Sciatic nerve (tissue), 2 donors: ENCODE results near the gene SV2C. TPM values are rescaled to one million over a fixed set of nuclear protein-coding genes. Genes with fewer than 3 reads are reported as not detected.

Experiments used
- ATAC-seq: fragments of 200-7000 bp; cut with Tn5 transposase; one replicate; pipeline ENCODE4 v1.9.1; 2020; ENCODE audit warnings: mild to moderate bottlenecking, moderate library complexity
- DNase-seq: peaks from one replicate; pipeline ENCODE4 v3.0.0-alpha.2; 2020; ENCODE audit warnings: low spot score
- intact Hi-C: fragments of 100-400 bp; cut with DNase I; formaldehyde crosslinking; loops from one replicate; pipeline ENCODE4 v1.14.2; 2022
- total RNA-seq: library from RNA; stranded (reverse); fragmentation: NEBNext Ultra II Directional; extraction: Animal tissue kit (Norgen Biotek cat#: 25700); gene quantifications from one replicate; pipeline ENCODE4 v1.2.1, GENCODE V29; 2021
- donor health status: DM: no; HTN: no; CAD: no.
- donor health status: DM: no; HTN: no; CAD: no.

SV2C gene
- total RNA-seq, 1 donor from 2014 or later = 4.9 TPM

DNA sequence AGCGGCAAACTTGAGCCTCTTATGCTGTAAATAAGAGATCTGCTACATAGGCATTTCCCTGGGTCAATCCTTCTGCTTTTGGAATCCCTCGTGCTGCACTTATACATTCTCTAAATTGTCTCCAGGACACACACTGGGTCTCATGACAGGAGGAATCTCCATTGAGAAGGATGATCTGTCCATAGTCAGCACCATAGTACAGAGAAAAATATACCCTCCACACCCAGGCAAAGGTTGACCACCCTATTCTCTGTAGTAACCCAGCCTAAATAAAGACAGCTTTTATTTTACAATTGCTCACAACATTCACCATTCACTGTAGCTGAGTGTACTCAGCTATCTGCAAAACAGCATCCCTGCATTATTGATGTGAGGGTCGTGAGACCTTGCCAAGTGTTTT is 111.2 kb downstream of the SV2C start:
- intact Hi-C loops = no loop called here
- DNase-seq = no peak
- ATAC-seq = no peak

DNA sequence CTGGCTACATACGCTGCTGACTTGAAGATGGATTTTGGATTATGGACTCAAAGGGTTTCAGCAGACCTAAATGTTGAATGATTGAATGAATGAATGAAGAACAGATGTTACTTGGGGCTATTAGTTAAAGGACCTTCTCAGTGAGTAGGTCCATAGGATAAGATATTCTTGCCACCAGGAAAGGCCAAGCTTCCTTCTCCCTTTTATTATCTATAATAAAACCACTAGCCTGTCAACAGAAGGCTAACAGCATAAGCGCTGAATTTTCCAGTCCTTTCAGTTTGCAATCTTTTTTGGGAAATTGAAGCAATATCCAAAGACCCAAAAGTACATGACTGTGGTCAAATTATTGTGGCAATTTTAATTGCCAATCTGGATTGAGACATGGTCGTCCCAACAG is 113.3 kb downstream of the SV2C start:
- DNase-seq = no peak
- ATAC-seq = no peak
- intact Hi-C loops = no loop called here

DNA sequence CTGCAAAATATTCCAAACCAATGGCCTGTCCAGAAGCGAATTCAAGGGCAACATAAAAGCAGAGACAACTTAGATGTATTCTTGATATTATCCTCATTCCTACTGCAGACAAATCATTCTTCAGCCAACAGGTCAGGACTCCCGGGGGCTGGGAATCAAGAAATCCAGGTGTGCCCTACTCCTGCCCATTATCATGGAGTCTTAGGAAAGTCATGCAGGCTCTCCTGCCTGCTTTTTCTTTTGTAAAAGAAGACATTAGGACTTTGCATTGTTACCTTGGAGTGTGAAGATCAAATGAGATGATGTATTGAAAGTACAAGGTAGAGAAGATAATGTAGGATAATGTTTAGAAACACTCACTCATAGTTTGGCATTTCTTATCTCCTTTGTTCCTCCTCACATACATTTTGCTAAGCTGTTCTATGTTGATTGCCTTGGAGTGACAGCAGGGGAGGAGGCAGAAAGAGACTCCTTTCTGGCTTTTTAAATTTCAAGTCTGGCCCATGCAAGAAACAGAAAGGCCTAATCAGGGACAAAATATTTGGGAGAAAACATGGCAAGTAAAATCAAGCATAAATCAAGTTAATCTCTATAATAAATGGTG is 113.8 kb downstream of the SV2C start:
- intact Hi-C loops = no loop called here
- DNase-seq = no peak
- no peak for ATAC-seq

DNA sequence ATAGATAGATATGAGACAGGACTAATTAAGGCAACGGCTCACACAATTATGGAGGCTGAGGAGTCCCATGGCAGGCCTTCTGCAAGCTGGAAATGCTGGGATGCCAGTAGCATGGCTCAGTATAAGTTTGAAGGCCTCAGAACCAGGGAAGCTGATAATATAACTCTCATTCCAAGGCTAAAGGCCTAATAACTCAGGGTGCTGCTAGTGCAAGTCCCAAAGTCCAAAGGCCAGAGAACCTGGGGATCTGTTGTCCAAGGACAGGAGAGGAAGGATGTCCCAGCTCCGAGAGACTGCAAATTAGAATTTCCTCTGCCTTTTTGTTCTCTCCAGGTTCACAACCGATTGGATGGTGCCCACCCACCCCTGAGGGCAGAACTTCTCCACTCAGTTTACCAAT is 114.5 kb downstream of the SV2C start:
- ATAC-seq (no peak), DNase-seq (no peak)
- intact Hi-C loops = no loop called here

DNA sequence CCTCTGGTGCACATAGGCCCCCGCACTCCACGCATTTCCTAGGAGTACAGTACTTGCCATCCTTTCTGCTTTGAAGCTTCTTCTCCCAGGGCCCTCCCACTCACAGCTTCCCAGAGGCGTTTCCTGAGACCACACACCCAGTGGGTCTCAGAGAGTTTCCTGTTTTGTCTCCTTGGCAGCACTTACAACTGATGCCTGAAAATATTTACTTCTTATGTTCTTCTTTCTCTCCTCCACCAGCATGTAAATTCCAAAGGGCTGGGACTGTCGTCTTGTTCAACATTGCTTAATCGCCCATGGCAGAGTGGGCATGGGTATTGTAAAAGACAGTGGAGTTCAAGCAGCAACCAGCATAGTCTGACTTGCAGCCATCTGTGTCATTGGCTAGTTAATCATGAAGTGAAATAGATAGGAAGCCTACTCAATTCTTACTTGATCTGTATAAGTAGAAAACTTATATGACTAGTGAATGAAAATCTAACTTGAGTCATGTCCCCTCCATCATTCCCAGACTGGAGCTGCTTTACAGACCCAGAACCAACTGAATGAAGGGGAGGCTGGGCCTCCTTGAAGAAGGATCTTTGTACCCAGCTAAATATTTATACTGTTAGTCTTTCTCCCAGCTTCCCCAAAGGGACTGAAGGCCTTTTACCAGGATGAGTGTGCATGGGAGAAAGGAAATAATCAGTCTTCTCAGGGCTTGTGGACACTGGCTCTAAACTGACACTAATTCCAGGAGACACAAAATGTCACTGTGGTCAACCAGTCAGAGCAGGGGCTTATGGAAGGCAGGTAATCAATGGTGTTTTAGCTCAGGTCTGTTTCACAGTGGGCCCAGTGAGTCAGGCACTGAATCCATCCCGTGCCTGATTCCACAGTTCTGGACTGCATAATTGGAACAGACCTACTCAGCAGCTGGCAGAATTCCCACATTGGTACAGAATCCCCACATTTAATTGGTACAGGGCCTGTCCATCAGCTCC is 116.4 kb downstream of the SV2C start:
- intact Hi-C loops = no loop called here
- ATAC-seq (no peak), DNase-seq (no peak)

DNA sequence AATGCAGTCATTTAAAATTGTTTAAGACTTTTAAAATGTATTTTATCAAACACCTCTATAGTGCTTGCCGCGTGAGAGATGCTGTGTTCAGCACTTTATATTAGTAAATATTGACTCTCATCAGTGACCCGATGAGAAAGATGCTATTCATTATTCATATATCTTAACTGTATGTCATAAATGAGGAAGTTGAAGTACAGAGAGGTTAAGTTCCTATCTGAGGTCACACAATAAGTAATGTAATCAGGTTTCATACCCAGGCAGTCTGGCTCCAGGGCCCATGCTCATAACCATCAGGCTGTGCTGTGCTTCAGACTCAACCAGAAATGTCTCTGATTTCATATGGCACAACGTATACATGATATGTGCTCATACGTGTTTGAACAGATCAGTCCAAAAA is 119.0 kb downstream of the SV2C start:
- DNase-seq = no peak
- no peak for ATAC-seq
- intact Hi-C loops = no loop called here

DNA sequence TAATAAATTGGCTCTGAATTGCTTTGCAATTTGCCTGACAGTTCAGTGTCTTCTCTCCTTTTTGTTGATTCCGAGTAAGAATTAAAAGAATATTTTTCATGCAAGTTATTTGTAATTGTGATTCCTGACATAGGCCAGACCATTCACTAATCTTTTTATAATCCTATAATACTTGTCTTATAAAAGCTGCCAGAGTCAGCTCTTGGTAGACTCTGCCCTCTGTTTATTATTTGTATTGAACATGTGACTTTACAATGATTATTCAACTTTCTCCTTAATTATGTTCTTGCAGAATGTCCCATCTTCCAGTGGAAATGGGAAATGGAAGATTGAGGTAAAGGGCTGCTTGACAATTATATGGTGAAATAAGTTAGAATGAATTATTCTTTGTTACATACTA is 121.0 kb downstream of the SV2C start:
- DNase-seq (no peak), ATAC-seq (no peak)
- intact Hi-C loops = no loop called here

DNA sequence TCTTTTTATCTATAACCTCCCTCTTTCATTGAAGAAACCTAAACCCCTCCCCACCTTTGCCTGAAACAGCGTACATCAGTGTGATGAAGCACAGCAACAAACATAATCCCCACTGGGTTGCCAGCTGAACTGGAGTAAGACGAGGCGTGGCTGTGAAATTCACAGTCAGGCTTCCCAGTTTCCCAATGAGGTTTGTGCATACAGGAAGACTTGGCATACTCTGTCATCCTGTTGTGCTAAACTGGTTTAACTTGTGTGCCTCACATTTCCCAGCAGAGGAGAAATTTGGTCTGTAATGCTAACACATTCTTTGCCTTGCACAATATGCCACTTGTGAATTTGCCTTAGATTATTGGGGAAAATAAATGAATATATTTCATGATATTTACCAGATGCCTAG is 121.5 kb downstream of the SV2C start:
- DNase-seq = no peak
- intact Hi-C loops = no loop called here
- ATAC-seq = no peak

DNA sequence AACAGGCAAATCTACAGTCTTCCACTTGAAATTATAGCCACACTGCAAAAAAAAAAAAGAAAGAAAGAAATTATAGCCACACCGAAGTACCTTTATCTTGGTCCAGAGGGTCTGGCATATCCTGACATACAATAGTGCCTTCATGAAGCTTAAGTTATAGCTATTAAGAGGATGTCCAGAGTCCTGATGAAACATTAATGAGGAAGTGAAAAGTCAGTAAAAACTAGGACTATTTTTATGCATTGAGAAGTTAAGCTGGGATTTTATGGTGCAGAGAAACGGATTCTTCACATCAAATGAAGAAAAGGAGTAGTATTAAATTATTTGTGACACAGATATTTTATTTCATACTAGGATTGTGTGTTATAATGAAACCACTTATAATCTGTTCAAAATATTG is 123.9 kb downstream of the SV2C start:
- ATAC-seq (no peak), DNase-seq (no peak)
- intact Hi-C loops = no loop called here

DNA sequence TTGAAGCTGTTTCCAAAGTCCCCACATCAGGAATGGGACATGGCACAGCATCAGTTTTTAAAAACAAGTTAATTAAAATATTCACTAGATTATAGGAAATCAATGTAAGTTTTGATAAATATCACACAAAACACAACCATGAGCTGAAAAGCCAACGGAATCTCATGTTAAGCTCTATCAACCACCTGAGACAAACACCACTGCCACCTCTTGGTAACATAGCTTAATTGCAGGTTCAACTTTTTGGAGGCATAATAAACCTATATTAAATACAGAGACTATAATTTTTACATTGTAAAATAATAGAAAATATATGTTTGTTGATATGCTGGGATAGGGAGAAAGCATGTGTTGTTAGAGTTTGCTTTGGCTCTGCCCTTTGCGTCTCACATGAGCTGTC is 126.1 kb downstream of the SV2C start:
- ATAC-seq (no peak), DNase-seq (no peak)
- intact Hi-C loops = no loop called here

DNA sequence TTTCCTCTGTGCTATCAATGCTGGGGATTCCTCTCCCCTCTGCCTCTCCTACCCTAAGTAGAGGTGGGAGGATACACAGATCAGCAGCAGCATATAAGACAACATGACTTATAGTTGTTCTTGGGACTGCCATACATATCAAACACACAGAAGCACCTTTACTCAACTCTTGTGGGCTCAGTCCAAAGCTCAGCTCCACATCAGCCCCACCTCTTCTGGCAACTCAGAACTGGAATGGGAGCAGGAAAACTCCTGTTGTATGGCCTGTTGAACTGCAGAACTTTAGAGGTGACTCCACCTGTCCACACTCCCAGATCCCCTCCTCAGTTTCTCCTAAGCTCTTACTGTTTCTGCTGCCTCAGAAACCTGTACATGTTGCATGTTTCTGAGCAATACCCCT is 127.8 kb downstream of the SV2C start:
- no peak for ATAC-seq

DNA sequence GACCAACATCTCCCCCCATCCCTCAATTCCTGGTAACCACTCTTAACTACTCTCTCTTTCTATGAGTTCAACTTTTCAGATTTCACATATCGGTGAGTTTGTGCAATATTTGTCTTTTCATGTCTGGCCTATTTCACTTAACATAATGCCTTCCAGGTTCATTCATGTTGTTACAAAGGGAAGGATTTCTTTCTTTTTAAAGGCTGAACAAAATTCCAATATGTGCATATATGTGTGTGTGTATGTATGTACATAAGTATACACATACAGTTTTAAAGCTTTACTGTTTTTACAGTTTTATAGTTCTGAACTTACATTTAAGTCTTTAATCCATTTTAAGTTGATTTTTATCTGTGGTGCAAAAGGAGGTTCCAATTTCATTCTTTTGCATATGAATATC is 130.7 kb downstream of the SV2C start:
- intact Hi-C loops = no loop called here
- ATAC-seq (no peak), DNase-seq (no peak)

More for the DNA sequence above, 127.8 kb downstream of the SV2C start:
- intact Hi-C loops = no loop called here
- no peak for DNase-seq

DNA sequence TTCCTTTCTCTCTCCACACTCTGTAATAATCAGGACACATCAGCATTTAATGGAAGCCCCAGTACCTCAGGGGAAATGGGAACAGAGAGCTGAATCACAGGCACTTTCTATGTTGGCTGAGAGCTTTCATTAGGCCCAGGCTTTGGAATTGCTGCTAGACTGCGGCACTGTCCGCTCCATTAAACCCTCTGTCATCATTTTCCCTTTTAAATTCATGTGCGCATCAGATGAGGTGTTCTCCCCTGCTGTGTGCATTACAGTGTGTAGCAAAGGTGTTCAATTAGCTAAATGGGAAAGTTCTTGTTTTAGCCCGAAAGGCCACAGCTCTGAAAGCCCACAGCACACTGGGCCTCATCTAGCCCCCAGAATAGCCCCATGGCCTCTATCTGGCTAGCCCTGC is 133.6 kb downstream of the SV2C start:
- intact Hi-C loops = no loop called here
- ATAC-seq = no peak
- DNase-seq = no peak

DNA sequence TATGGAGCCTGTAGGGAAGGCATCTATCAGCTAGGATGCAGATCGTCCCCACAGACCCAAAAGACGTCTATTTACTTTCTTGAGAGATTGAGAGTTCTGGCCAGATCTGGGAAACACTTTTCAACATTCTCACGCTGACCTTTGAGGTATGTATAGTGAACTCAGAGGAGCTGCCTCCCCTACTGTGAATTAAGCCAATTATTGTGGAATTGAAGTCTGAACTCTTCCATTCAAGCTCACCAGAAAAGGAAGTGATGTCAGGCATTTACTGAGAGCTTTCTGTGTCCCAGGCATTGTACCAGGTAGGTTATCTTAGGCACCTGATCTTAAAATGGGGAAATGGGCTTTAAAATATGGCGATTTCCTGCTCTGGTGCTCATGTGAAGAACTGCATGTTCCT is 136.5 kb downstream of the SV2C start:
- intact Hi-C loops = no loop called here
- DNase-seq (no peak), ATAC-seq (no peak)

DNA sequence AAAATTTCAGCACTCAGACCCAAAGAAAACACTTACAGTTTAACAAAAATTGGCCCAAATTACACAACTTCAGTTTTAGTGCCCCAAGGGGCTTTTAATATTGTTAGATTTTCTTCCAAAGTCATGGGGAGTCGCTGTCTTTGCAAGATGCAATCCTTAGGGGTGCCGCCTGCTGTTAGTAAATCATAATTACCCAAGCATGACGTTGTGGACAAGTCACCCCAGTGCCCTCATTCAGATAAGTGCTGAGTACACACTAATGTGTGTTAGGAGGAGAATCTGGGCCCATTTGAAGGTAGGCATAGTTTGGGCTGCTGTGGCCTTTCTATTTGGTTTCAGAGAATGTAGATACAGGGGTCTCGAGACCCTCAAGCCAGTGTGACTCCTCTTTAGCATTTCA is 138.1 kb downstream of the SV2C start:
- DNase-seq = no peak
- no peak for ATAC-seq
- intact Hi-C loops = no loop called here

DNA sequence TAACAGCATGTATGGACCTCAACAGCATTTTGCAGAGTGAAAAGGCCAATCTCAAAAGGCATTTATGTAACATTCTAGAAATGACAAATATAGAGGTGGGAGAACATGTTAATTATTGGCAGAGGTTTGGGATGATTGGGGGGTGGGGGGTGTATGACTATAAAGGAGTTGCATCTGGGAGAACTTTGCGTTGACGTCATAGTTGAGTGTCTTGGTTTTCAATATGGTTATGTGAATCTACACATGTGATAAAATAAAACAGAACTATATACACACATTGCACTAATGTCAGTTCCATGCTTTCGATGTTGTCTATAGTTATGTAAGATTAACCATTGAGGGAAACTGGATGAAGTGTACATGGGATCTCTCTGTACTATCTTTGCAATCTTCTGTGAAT is 139.1 kb downstream of the SV2C start:
- intact Hi-C loops = no loop called here
- no peak for ATAC-seq

DNA sequence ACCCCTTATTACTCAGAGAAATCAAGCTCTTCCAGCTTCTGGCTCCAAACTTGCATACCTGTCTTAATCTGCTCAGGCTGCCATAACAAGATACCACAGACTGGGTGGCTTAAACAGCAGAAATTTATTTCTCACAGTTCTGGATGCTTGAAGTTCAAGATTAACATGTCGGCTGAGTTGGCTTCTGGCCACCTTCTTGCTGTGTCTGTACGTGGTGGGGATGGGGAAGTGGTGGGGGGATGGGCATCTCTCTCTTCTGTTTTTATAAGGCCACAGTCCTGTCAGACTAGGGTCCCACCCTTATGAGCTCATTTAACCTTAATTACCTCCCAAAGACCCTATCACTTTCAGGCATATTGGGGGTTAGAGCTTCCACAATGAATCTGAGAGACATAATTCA is 140.5 kb downstream of the SV2C start:
- intact Hi-C loops = no loop called here
- ATAC-seq = no peak
- no peak for DNase-seq

More for the DNA sequence above, 139.1 kb downstream of the SV2C start:
- no peak for DNase-seq

DNA sequence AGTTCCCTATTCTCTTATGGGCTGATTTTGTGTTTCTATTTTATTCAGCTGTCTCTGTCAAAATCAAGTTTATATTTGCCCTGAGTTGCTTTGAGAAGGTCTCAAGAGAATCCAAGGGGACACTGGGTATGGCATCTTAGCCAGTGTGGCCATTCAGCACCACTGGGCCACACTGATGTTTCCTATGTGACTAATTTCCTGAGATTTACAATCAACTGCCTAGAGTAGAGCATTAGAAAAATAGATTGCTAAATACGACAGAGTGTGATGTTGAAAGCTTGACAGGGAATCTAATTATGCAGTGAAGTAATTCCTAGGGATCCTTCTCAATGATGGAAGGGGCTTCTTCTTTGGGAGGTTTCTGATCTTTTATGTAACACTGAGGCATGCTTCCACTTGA is 141.7 kb downstream of the SV2C start:
- intact Hi-C loops = no loop called here
- DNase-seq (no peak), ATAC-seq (no peak)

DNA sequence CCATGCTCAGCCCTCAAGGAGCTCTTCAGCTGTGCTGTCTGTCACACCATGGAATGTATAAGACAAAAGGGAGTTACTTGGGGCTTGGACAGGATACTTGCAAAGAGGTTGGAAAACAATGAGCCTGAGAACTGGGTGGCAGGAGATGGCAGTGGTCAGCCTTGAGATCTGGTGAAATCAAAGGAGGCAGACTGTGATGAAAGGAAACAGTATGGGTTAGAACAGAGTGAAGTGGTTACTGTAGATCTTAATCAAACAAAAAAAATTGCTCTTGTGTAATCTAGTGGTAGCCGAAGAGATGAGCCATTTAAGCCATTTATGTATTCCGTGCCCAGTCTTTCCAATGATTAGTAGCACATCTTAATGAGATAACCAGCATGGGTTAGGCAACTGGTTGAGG is 142.2 kb downstream of the SV2C start:
- no peak for ATAC-seq
- DNase-seq = no peak
- intact Hi-C loops = no loop called here

DNA sequence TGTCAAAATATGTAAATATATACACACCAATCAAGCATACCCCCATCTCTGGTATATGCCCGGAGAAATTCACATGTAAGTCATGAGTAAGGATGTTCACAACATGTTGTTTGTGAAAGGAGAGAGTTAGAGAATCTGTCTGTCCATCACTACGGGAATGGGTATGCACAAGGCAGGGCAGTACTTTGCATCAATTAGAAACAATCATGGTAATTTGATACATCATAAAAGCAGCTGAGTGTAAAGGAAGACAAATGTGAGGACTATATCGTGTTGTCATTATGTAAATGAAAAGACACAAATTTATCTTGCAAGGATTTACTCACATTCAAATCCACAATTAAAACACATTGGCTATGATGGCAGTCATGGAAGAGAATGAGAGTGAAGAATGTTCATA is 146.7 kb downstream of the SV2C start:
- no peak for DNase-seq
- intact Hi-C loops = no loop called here

More for the DNA sequence above, 146.7 kb downstream of the SV2C start:
- no peak for ATAC-seq
